Esophagus mucosa (tissue), 1 donor: ENCODE data around the gene PCMT1. TPM values are rescaled to one million over a fixed set of nuclear protein-coding genes. Genes with fewer than 3 reads are reported as not detected.
A peak's percentile ranks its signal among the peaks of the same experiment; 100 is the strongest.
"Not testable (repeated sequence)": the region's sequence is repeated elsewhere in the genome, so short reads cannot be mapped to it uniquely, and the experiment has no call there.

Experiments used
- ATAC-seq: fragments of 200-7000 bp; cut with Tn5 transposase; one replicate; pipeline ENCODE4 v1.9.1; 2020
- total RNA-seq: library from RNA; stranded (reverse); gene quantifications from one replicate; pipeline ENCODE4 v1.2.4, GENCODE V29; 2023
- donor health status: DM: yes; HTN: yes; CAD: no.

Gene PCMT1
- total RNA-seq, result 43.3 TPM

- peak; percentile 98 for ATAC-seq
Measured at GRCh38 chr6:149749594-149750135, at the start of gene PCMT1. Gene PCMT1, plus strand, starts transcription at chr6:149749741. Its CDS starts 161 bp downstream, at chr6:149749902.

- ATAC-seq, result no peak
Measured at GRCh38 chr6:149701714-149702113, 47.8 kb upstream of the PCMT1 start.

- no peak for ATAC-seq
Measured at GRCh38 chr6:149711711-149712110, 37.8 kb upstream of the PCMT1 start.

- no peak for ATAC-seq
Measured at GRCh38 chr6:149714442-149714841, 35.1 kb upstream of the PCMT1 start.

GRCh38 chr6:149716181-149716963 is 33.2 kb upstream of the PCMT1 start:
- ATAC-seq, result no peak

- no peak for ATAC-seq
Measured at GRCh38 chr6:149717255-149717587, 32.3 kb upstream of the PCMT1 start.

- ATAC-seq, result peak; percentile 97
Measured at GRCh38 chr6:149717588-149718458, 31.7 kb upstream of the PCMT1 start, which contains the start of gene LATS1. Gene LATS1, minus strand, starts transcription at chr6:149718101. Its CDS starts 15,975 bp downstream, at chr6:149702126.

GRCh38 chr6:149719531-149719930 is 30.0 kb upstream of the PCMT1 start:
- no peak for ATAC-seq

GRCh38 chr6:149723262-149723661 is 26.3 kb upstream of the PCMT1 start:
- no peak for ATAC-seq

- peak; percentile 92 for ATAC-seq
Measured at GRCh38 chr6:149723771-149724417, 25.6 kb upstream of the PCMT1 start.

- no peak for ATAC-seq
Measured at GRCh38 chr6:149725785-149726184, 23.8 kb upstream of the PCMT1 start.

- ATAC-seq, result no peak
Measured at GRCh38 chr6:149727793-149728498, 21.6 kb upstream of the PCMT1 start.

GRCh38 chr6:149728499-149729234 is 20.9 kb upstream of the PCMT1 start:
- no peak for ATAC-seq

- no peak for ATAC-seq
Measured at GRCh38 chr6:149729824-149730223, 19.7 kb upstream of the PCMT1 start.

- ATAC-seq, result no peak
Measured at GRCh38 chr6:149733089-149733720, 16.3 kb upstream of the PCMT1 start.

GRCh38 chr6:149734915-149735314 is 14.6 kb upstream of the PCMT1 start:
- ATAC-seq, result no peak

- ATAC-seq, result not testable (repeated sequence)
Measured at GRCh38 chr6:149745252-149745651, 4.3 kb upstream of the PCMT1 start.

- ATAC-seq, result peak; percentile 83
Measured at GRCh38 chr6:149746147-149746946, 3.2 kb upstream of the PCMT1 start, which contains the start of gene NUP43. Gene NUP43, minus strand, starts transcription at chr6:149746529. Its CDS starts 34 bp downstream, at chr6:149746495.

GRCh38 chr6:149749082-149749593 is 403 bp upstream of the PCMT1 start:
- ATAC-seq, result peak; percentile 6
